Measurements from ENCODE around the gene HEG1.
"Not testable (repeated sequence)": the region's sequence is repeated elsewhere in the genome, so short reads cannot be mapped to it uniquely, and the experiment has no call there.

Gene HEG1, protein sequence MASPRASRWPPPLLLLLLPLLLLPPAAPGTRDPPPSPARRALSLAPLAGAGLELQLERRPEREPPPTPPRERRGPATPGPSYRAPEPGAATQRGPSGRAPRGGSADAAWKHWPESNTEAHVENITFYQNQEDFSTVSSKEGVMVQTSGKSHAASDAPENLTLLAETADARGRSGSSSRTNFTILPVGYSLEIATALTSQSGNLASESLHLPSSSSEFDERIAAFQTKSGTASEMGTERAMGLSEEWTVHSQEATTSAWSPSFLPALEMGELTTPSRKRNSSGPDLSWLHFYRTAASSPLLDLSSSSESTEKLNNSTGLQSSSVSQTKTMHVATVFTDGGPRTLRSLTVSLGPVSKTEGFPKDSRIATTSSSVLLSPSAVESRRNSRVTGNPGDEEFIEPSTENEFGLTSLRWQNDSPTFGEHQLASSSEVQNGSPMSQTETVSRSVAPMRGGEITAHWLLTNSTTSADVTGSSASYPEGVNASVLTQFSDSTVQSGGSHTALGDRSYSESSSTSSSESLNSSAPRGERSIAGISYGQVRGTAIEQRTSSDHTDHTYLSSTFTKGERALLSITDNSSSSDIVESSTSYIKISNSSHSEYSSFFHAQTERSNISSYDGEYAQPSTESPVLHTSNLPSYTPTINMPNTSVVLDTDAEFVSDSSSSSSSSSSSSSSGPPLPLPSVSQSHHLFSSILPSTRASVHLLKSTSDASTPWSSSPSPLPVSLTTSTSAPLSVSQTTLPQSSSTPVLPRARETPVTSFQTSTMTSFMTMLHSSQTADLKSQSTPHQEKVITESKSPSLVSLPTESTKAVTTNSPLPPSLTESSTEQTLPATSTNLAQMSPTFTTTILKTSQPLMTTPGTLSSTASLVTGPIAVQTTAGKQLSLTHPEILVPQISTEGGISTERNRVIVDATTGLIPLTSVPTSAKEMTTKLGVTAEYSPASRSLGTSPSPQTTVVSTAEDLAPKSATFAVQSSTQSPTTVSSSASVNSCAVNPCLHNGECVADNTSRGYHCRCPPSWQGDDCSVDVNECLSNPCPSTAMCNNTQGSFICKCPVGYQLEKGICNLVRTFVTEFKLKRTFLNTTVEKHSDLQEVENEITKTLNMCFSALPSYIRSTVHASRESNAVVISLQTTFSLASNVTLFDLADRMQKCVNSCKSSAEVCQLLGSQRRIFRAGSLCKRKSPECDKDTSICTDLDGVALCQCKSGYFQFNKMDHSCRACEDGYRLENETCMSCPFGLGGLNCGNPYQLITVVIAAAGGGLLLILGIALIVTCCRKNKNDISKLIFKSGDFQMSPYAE (N-terminal part only)

DNA sequence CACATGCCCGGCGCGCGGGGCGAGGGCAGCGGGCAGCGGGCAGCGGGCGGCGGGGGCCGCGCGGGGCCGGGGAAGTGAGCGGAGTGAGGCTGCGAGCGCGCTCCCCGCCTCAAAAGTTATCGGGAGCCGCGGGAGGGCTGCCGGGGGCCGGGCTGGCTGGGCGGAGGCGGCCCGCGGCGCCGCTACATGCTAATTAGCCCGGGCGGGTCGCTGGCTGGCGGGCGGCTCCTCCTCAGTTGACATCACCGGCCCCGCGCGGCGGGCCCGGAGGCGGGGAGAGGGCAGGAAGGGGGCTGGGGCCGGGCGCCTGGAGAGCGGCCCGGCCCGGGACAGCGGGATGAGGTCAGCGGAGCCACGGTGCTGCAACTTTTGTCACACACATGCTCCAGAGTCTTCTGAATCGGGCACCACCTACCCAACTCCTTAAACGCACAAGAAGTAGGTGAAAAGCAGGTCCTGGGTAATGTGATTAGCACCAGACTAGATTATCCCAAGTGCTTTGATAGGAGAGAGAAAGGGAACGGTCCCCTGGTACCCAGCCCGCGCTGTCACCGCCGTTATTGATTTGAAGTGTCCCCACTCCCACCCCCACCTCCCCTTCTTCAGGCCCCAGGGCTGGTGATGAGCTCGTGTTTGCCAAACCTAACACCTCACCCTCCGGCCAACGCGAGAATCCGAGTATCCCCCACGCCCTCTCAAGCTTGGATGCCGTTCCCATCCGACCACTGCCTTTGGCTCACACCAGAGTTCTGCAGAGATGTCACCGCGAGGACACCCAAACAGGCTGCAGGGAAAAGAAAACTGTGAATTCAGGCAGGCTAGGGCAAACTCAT is at the start of gene HEG1:
HEG1 (minus strand) TSS at position 85 of the 833 bp plus-strand sequence. CDS start 107 bp downstream, outside the sequence.
- no peak for DNase-seq (ENCODE audit: low read depth, low spot score)

DNA sequence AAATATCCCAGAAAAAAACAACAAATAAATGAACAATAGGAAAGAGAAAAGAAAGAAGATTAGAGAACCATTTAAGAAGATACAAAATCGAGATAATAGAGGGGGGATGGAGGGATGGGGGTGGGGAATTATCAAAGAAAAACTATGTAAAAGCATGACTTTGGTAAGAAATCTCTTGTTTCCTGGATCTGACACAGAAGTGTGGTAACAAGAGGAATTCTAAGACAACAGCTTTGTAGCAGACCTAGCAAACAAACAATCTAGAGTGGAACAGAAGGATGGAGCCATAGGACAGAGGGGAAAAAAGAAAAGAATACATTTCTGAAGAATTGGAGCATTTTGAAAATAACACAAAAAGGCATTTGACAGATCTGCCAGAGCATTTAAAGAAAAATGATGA is 49.3 kb upstream of the HEG1 start:
- DNase-seq (ENCODE audit: low read depth, low spot score): no peak

DNA sequence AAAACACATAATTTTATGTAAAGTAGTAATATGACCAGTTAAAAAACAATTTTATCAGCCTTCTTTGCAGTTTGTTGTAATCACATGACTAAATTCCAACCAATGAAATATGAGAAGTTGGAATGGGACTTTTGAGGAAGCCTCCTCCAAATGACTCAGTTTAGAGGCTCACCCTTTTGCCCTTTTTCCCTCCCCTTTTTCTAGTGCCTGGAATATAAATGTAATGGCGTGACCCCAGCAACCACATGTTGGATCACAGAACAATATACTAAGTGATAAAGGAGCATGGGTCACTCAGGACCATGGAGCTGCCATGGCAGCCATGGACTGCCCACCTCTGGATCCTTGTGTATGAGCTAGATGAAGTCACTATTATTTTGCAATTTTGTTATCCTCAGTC is 48.8 kb upstream of the HEG1 start:
- DNase-seq (ENCODE audit: low read depth, low spot score): no peak

DNA sequence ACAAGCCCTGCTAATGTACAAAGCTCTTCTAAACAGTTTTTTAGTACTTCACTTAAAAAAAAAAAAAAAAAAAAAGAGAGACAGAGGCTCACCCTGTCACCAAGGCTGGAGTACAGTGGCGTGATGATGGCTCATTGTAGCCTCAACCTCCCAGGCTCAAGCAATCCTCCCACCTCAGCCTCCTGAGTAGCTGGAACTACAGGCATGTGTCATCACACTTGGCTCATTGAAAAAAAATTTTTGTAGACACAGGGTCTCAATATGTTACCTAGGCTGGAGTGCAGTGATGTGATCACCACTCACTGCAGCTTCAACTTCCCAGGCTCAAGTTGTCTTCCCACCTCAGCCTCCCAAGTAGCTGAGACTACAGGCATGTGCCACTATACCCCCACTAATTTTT is 47.6 kb upstream of the HEG1 start:
- DNase-seq (ENCODE audit: low read depth, low spot score): no peak

DNA sequence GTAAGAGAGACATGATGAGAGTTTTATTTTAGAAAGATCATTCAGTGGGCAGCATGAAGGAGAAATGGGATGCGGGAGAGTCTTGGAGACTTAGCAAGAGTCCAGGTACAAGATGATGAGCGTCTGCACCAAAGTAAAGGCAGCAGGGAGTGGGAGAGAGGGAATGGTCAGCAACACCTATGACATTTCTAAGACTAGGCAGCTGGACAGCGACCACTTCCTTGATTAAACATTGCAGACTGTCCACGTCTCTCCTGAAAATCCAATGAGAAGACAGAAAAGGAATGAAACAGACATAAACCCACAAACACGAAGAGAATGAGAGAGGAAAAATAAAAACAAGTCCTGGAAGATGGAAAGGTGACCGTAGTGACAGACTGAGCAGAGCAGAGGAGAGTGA is 46.7 kb upstream of the HEG1 start:
- no peak for DNase-seq (ENCODE audit: low read depth, low spot score)

DNA sequence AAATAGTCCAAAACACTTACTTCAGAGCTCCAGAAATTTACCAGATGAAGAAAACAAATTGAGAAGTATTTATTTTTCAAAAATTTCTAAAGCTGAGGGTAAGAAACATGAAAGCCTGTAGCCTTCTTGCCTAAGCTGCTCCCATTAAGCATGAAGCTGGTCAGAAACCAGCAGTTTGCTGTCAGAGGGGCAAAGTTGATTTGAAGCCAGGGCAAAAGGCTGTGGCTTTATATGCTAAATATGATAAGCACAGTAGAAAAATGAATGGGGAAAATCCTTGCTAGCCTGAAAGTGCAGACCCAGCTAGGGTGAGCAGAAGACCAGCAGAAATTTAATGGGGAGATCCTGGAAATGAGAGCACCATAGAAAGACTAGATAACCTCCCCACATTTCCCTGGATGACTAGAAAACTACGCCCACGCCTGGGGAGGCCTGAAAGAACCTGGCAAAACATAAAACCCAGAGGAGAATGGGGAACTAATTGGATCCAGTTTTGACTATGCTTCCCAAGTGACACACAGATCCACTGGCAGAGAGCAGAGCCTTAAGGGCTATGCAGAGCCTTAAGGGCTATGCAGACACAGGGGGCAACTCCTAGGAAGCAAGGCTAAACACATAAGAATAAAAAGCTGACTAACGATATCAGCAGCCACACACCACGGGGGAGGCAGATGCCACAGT is 43.0 kb upstream of the HEG1 start:
- DNase-seq (ENCODE audit: low read depth, low spot score): no peak

DNA sequence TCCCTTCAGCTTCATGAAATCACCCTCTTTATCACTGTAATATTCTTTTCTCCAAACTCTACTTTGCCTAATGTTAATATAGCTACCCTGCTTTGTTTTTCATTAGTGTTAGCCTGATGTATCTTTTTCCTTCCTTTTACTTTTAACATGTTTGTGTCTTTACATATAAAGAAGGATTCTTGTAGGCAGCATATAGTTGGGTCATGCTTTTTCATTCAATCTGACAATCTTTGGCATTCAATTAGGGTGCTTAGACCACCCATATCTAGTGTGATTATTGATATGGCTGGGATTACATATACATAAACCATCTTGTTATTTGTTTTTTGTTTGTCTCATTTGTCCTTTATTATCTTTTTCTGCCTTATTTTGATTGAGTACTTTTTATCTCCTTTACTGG is 34.9 kb upstream of the HEG1 start:
- DNase-seq (ENCODE audit: low read depth, low spot score): no peak

DNA sequence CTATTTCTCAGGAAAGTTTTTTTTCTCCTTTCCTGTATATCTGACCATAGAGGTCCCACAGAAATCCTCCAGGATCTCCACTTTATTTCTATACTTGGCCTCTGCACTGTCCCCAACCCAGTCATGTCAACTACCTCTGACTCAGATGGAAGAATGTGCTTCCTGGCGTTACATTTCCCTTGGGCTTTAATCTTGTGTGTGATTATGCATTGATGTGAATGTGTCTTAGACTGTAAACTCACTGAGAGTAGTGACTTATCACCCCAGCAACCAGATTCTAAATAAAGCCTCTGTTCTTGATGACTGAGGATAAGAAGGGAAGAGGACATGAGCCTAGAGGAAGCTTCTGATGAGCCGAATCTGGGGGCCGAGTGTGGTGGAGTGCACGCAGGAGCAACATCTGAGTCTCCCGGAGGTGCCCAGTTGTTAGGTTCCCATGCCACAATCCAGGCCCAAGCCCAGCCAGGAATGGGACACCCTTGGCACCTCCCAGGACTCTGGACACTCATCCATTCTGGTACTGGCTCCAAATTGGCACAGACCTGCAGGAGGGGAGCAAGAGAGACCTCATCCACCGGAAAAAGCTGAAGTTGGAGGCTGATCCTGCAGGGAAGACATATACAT is 32.1 kb upstream of the HEG1 start:
- no peak for DNase-seq (ENCODE audit: low read depth, low spot score)

DNA sequence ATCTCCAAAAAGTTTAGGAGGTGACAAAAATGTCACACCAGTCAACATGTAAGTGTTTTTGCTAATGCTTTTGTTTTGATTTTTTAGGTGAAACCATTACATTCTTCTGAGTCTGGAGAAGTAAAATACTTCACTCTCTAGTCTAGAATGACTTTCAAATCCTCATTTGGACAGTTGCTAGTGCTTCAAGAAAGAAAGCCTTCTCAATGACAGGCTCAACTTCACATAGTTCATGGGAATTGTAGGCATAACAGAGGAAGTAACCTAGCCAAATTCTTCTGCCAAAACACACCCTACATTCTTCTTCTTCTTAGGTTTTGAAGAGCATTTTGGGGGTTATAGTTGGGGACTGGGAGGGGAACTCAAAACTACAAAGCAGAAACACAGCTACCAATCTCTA is 29.4 kb upstream of the HEG1 start:
- no peak for DNase-seq (ENCODE audit: low read depth, low spot score)

DNA sequence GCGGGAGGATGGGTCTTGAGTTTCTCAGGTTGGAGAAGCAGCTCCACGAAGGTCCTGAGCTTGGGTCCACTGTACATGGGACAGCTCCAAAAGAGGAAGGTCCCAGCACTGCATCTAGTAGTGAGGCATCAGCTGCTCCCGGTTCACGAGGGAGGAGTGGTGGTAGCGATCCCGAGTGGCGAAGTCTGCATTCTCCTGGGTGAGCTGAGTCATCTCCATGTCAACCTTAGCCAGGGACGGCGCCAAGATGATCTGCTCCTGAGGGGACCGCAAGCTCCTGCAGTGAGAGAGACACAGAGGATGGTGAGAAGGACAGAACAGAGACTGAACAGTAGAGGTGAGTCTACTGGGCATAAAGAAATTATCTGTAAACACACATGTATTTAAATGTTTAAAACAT is 28.0 kb upstream of the HEG1 start:
- no peak for DNase-seq (ENCODE audit: low read depth, low spot score)

DNA sequence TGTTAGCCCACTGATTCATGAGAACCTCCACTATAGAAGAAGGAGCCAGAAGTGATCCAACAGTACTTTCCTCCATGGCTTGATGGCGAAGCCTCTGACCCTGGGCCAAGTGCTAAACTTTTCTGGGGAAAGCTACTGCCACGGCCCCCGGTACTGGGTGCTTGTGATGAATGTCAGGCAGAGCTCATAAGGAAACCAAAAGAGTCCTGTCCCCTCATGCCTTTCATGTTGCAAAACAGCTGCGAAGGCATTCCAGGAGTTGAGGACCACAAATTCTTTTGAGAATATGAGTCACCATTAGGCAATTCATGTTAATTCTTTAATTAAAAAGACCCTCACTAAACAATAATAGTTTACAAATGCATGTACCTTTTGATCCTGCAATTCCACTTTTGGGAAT is 26.5 kb upstream of the HEG1 start:
- DNase-seq (ENCODE audit: low read depth, low spot score): not testable (repeated sequence)

DNA sequence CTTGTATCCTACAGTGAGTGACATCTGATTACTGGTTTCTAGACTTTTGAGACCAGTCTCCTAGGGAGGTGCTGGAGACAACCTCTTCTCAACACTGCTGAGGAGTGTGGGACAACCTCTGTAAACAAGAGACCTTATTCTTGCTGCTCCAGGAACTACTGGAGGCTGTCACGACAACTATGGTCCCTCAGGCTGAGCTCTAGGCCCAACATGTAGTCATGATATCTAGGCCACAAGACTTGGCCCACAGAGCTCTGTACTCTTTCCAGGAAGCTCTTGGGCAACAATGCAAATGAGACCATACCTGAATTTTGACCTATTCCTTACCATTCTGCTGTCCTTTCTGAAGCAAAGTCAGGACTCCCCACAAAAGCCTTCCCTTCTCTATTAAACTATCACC is 24.3 kb upstream of the HEG1 start:
- no peak for DNase-seq (ENCODE audit: low read depth, low spot score)

DNA sequence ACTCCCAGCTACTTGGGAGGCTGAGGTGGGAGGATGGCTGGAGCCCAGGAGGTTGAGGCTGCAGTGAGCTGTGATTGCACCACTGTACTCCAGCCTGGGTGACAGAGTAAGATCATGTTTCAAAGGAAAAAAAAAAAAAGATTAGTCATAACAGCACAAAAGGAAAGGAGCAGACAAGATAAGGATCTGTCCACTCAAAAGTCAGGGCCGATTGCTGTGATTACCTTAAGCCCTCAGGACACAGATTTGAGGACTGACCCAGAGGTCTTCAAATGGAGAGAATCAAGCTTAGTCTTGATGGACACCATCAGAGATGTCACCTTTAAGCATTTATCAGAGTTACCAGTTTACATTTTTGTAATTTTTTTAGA is 23.9 kb upstream of the HEG1 start:
- DNase-seq (ENCODE audit: low read depth, low spot score): no peak

DNA sequence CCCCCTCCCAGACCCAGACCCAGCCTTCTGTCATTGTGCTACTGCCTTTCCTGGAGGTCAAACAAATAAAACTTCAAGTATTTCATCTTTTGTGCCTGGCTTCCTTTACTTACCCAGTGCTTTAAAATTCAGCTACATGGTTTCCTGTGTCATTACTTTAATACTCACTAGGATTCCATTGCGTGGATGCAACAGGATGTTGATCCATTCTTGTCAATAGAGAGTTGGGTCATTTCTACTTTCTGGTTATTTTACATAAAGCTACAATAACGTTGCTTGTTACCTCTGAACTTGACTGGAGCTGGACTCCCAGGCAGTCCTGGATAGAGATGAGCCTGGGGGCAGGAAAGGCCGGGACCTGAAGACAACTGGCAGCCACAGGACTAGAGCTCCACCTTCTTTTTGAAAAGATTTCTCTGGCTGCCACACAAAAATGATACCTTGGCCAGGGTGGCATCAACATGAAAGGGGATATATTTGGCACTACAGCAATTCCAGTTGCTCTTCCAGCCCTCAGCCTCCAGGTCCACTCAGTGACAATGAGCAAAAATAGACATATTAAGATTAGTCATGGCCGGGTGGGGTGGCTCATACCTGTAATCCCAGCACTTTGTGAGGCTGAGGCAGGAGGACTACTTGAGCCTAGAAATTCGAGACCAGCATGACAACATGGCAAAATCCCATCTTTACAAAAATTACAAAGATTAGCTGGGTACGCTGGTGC is 23.3 kb upstream of the HEG1 start:
- no peak for DNase-seq (ENCODE audit: low read depth, low spot score)

DNA sequence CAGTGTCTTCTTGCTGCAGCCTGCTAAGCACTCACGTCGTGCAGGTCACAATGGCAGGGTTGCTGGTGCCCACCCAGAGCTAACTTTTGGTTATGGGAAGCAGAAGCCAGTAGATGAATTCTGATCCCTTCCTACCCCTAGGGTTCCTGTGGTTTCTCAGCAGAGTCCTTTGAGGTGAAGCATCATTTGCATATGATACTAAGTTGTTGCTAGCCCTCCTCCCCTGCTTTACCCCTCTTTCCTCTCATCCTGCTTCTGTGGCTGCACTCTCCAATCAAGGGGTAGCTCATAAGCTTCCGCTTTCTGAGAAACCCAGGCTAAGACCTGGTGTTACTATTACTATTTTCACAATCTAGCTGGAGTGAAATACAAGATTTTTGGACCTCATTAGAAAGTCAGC is 22.1 kb upstream of the HEG1 start:
- no peak for DNase-seq (ENCODE audit: low read depth, low spot score)

DNA sequence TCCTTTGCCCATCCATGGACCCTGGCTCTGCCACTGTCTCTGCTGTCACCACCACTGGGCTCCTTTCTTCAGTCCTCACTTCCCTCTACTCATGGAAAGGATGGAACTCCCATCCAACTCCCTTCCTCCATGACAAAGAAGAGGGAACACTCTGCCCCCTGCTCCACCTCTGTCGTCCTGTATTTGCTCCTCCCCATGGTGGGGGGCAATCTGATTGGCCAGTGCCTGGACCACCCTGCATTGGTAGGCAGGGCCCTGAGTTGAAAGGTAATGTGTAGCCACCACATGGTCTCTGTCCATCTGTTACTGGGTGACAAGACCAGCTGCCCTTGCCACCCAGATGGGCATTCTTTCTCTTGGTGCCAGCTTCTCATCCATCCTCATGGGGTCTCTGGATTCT is 20.7 kb upstream of the HEG1 start:
- DNase-seq (ENCODE audit: low read depth, low spot score): no peak

DNA sequence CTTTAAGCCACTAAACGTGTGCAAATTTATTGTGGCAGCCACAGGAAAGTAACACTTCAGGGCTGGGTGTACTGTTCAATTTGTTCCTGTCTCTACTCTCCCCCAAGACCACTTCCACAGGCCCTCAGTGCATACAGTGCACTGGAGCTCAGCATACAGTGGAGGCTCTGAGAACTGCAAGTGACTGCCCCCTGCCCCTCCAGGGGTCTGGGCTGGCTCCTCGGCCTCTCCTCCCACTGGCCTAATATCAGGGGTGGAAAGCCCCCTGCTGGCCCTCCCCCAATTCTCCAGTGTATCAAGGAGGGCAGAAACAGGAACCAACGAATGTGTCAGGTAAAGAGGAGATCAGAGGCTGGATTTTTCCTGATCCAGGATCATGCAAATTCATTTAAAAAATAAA is 19.9 kb upstream of the HEG1 start:
- no peak for DNase-seq (ENCODE audit: low read depth, low spot score)

DNA sequence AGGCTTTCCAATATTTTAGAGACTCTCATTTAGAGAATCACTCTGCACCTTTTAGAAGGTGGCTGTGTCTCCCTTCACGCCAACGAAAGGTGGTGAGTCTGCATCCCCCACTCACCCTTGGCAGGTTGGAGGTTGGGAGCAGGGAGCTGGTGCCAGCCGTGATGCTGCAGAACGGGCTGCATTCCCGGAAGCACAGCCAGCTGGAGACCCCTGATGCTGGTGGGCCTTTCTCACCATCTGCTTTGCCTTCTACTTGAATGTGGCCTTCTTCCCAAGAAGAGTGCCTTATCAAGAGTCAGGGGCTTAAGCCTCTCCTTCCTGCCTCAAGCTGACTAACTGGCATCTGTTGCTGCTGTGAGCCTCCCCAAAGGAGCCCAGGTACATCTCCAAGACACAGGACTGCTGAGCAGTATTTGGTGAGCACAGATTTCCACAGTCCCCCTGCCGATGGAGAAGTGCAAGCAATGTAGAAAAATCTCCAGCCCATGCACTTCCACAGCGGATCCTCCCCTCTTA is 17.7 kb upstream of the HEG1 start:
- no peak for DNase-seq (ENCODE audit: low read depth, low spot score)

DNA sequence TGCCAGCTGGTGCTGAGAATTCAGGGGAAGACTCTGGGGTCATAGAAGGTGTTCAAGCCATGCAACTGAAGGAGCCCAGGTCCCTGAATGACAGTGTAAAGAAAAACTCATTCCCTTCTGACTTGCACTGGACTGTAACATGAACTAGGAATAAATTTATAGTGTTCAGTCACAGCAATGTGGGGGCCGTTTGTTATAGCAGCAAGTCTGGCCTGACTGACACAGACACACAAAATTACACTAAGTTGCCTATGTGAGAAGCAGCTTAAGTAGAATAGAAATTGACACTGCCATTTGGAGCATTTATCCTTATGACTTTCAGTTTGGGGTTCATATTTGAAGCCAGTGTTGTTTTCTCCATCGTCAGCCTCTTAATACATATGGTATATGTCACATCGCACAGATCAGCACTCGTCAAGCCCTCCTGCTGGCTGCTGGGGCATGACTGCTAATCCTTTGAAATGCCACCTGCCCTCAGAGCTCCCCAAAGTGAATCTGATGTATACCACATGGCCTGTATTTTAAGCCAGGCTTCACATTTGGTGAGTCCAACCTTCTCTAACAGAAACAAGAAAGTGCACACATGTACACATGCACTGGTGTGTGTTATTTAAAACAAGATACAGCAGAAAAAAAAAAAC is 17.1 kb upstream of the HEG1 start:
- DNase-seq (ENCODE audit: low read depth, low spot score): no peak
